ENCODE measurements around the gene PNPLA8.
"Not testable (repeated sequence)": the region's sequence is repeated elsewhere in the genome, so short reads cannot be mapped to it uniquely, and the experiment has no call there.

Gene PNPLA8

GRCh38 chr7:108556665-108557064, 30.7 kb upstream of the PNPLA8 start:
- POLR2A ChIA-PET: not testable (repeated sequence)
- TF ChIP-seq ZNF585B (tag by site-specific recombination; IDR thresholded peaks at IDR 0.05): 0 out of 2 replicates have a peak, but pooled peaks have one; percentile 57

GRCh38 chr7:108548141-108548896, 22.4 kb upstream of the PNPLA8 start:
- POLR2A ChIA-PET; H3K27ac ChIP-seq (ENCODE audit: extremely low read depth, low read depth, low read length); H3K36me3 ChIP-seq (ENCODE audit: control insufficient read depth in 2 of 2, insufficient read depth in 1 of 2, low read length in 2 of 2); H3K4me1 ChIP-seq (ENCODE audit: control insufficient read depth, insufficient read depth, low read length); H3K4me3 ChIP-seq (ENCODE audit: low read depth, low read length); CTCF ChIA-PET; H3K9me3 ChIP-seq (ENCODE audit: control insufficient read depth, insufficient read depth, low read depth, low read length): not testable (repeated sequence)

More at GRCh38 chr7:108556665-108557064, 30.7 kb upstream of the PNPLA8 start:
- H3K4me1 ChIP-seq (ENCODE audit: control insufficient read depth, insufficient read depth, low read length); H3K36me3 ChIP-seq (ENCODE audit: control insufficient read depth in 2 of 2, insufficient read depth in 1 of 2, low read length in 2 of 2); H3K9me3 ChIP-seq (ENCODE audit: control insufficient read depth, insufficient read depth, low read depth, low read length); H3K27ac ChIP-seq (ENCODE audit: extremely low read depth, low read depth, low read length); CTCF ChIA-PET; H3K4me3 ChIP-seq (ENCODE audit: low read depth, low read length): not testable (repeated sequence)

GRCh38 chr7:108541478-108541877, 15.5 kb upstream of the PNPLA8 start:
- TF ChIP-seq ZBTB26 (tag by site-specific recombination; optimal IDR thresholded peaks at IDR 0.05) (no peak), PBX3 (CRISPR knock-in tag; IDR thresholded peaks at IDR 0.05) (no peak), ZNF274 (IDR thresholded peaks at IDR 0.05; ENCODE audit: low read length) (no peak), ZNF274 (tag by site-specific recombination; IDR thresholded peaks at IDR 0.05; ENCODE audit: borderline replicate concordance) (no peak), ZBTB20 (tag by site-specific recombination; IDR thresholded peaks at IDR 0.05) (no peak), ZBTB6 (tag by site-specific recombination; IDR thresholded peaks at IDR 0.05) (no peak), ZNF629 (tag by site-specific recombination; IDR thresholded peaks at IDR 0.05) (no peak), ZNF169 (tag by site-specific recombination; IDR thresholded peaks at IDR 0.05) (no peak), HOXC10 (CRISPR knock-in tag; IDR thresholded peaks at IDR 0.05) (no peak)
- TF ChIP-seq, protein P1, sequence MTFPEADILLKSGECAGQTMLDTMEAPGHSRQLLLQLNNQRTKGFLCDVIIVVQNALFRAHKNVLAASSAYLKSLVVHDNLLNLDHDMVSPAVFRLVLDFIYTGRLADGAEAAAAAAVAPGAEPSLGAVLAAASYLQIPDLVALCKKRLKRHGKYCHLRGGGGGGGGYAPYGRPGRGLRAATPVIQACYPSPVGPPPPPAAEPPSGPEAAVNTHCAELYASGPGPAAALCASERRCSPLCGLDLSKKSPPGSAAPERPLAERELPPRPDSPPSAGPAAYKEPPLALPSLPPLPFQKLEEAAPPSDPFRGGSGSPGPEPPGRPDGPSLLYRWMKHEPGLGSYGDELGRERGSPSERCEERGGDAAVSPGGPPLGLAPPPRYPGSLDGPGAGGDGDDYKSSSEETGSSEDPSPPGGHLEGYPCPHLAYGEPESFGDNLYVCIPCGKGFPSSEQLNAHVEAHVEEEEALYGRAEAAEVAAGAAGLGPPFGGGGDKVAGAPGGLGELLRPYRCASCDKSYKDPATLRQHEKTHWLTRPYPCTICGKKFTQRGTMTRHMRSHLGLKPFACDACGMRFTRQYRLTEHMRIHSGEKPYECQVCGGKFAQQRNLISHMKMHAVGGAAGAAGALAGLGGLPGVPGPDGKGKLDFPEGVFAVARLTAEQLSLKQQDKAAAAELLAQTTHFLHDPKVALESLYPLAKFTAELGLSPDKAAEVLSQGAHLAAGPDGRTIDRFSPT (tag by site-specific recombination; IDR thresholded peaks at IDR 0.05): no peak
- ChIA-PET CTCF (no interaction called here), POLR2A (no interaction called here)

GRCh38 chr7:108538685-108539084, 12.8 kb upstream of the PNPLA8 start:
- H3K27ac ChIP-seq (ENCODE audit: extremely low read depth, low read depth, low read length); H3K9me3 ChIP-seq (ENCODE audit: control insufficient read depth, insufficient read depth, low read depth, low read length); H3K4me1 ChIP-seq (ENCODE audit: control insufficient read depth, insufficient read depth, low read length); POLR2A ChIA-PET; H3K36me3 ChIP-seq (ENCODE audit: control insufficient read depth in 2 of 2, insufficient read depth in 1 of 2, low read length in 2 of 2); H3K4me3 ChIP-seq (ENCODE audit: low read depth, low read length): not testable (repeated sequence)
- CTCF ChIA-PET: interaction anchor here (0.7 kb wide), 1 partner anchor 25 kb away, joined by 3 read pairs; no protein-coding TSS in a partner anchor
- TF ChIP-seq SCRT2 (tag by site-specific recombination; IDR thresholded peaks at IDR 0.05): 0 out of 2 replicates have a peak, but pooled peaks have one; percentile 29

More at GRCh38 chr7:108541478-108541877, 15.5 kb upstream of the PNPLA8 start:
- no peaks in the 10 kb centered on the region for H3K9me3 ChIP-seq (ENCODE audit: control insufficient read depth, insufficient read depth, low read depth, low read length)
- no peak overlapping the region for H3K4me3 ChIP-seq (ENCODE audit: low read depth, low read length)
- no peaks in the 10 kb centered on the region for H3K4me1 ChIP-seq (ENCODE audit: control insufficient read depth, insufficient read depth, low read length)
- H3K36me3 ChIP-seq (ENCODE audit: control insufficient read depth in 2 of 2, insufficient read depth in 1 of 2, low read length in 2 of 2): no peaks in the 10 kb centered on the region
- H3K27ac ChIP-seq (ENCODE audit: extremely low read depth, low read depth, low read length): no peak overlapping the region

DNA sequence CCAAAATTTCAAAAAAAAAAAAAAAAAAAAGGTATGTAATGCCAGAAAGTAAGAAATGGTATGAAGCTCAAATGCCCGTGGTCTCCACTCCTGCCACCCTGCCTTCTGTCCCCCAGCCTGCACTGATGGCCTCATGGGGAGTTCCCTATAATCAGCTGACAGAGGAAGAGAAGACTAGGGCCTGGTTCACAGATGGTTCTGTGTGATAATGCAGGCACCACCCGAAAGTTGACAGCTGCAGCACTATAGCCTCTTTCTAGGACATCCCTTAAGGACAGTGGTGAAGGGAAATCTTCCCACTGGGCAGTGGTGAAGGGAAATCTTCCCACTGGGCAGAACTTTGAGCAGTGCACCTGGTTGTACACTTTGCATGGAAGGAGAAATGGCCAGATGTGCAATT, 12.3 kb upstream of the PNPLA8 start:
- H3K4me1 ChIP-seq (ENCODE audit: control insufficient read depth, insufficient read depth, low read length); H3K9me3 ChIP-seq (ENCODE audit: control insufficient read depth, insufficient read depth, low read depth, low read length); POLR2A ChIA-PET; H3K4me3 ChIP-seq (ENCODE audit: low read depth, low read length); H3K36me3 ChIP-seq (ENCODE audit: control insufficient read depth in 2 of 2, insufficient read depth in 1 of 2, low read length in 2 of 2); H3K27ac ChIP-seq (ENCODE audit: extremely low read depth, low read depth, low read length): not testable (repeated sequence)
- CTCF ChIA-PET: interaction anchor here (0.7 kb wide), 1 partner anchor 25 kb away, joined by 3 read pairs; no protein-coding TSS in a partner anchor

Measured in HEK293 (cell line).